ENCODE data around the gene ANAPC2.

Gene ANAPC2

GRCh38 chr9:137150617-137151457 is 37.5 kb downstream of the ANAPC2 start:
- peak overlapping the region; percentile 81 for H3K27ac ChIP-seq
- no peak for TF ChIP-seq ZFX (IDR thresholded peaks at IDR 0.05; ENCODE audit: borderline replicate concordance)
- TF ChIP-seq, protein P1, sequence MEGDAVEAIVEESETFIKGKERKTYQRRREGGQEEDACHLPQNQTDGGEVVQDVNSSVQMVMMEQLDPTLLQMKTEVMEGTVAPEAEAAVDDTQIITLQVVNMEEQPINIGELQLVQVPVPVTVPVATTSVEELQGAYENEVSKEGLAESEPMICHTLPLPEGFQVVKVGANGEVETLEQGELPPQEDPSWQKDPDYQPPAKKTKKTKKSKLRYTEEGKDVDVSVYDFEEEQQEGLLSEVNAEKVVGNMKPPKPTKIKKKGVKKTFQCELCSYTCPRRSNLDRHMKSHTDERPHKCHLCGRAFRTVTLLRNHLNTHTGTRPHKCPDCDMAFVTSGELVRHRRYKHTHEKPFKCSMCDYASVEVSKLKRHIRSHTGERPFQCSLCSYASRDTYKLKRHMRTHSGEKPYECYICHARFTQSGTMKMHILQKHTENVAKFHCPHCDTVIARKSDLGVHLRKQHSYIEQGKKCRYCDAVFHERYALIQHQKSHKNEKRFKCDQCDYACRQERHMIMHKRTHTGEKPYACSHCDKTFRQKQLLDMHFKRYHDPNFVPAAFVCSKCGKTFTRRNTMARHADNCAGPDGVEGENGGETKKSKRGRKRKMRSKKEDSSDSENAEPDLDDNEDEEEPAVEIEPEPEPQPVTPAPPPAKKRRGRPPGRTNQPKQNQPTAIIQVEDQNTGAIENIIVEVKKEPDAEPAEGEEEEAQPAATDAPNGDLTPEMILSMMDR (IDR thresholded peaks at IDR 0.05), result no peak

GRCh38 chr9:137149942-137150616 is 38.3 kb downstream of the ANAPC2 start:
- TF ChIP-seq, protein P1 (IDR thresholded peaks at IDR 0.05), result no peak
- TF ChIP-seq ZFX (IDR thresholded peaks at IDR 0.05; ENCODE audit: borderline replicate concordance), result no peak
- H3K27ac ChIP-seq, result peak overlapping the region; percentile 81

- no peak for TF ChIP-seq ZFX (IDR thresholded peaks at IDR 0.05; ENCODE audit: borderline replicate concordance)
- TF ChIP-seq, protein P1 (IDR thresholded peaks at IDR 0.05), result no peak
- H3K27ac ChIP-seq, result peak overlapping the region; percentile 81
Observed at GRCh38 chr9:137149363-137149762, 39.0 kb downstream of the ANAPC2 start.

DNA sequence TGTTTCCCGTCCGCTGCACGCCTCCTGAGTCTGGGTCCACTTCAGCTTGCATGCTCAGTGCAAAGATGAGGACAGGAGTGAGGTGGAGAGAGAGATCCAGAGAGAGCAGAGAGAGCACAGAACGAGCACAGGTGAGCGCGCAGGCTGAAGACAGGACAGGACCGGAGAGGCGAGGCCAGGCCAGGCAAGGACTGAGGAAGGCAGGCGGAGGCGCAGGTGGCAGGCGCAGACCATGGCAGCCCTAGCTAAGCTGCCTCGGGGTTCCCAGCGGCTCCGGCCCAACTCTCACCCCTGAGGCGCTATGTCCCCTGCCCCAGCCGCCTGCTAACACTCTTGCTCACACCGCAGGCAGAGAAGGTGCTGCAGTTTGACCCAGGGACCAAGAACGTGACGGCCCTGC is 39.7 kb downstream of the ANAPC2 start:
- H3K27ac ChIP-seq, result peak overlapping the region; percentile 81; the same call in 1 of the 2 replicates
- TF ChIP-seq, protein P1 (IDR thresholded peaks at IDR 0.05), result no peak
- TF ChIP-seq ZFX (IDR thresholded peaks at IDR 0.05; ENCODE audit: borderline replicate concordance), result no peak

GRCh38 chr9:137148242-137148641 is 40.1 kb downstream of the ANAPC2 start:
- H3K27ac ChIP-seq, result 0 out of 2 replicates have a peak overlapping the region, but pooled peaks have one; percentile 81
- TF ChIP-seq ZFX (IDR thresholded peaks at IDR 0.05; ENCODE audit: borderline replicate concordance), result no peak

DNA sequence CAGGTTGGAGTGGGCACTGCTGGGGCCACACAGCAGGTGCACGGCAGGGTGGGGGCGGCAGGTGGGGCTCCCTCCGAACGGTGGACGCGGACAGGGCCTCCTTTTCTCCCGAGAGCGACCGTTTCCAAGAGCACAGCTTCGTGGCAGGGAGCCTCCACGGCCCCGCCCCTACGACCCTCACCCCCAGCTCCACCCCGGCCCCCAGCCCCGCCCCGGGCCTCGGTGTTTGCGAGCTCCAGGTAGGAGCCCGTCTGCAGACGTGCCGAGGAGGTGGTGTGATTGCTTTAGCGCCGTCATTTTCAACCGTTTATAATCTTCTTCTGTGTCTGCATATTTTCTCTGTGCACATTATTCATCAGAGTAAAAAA is 40.6 kb downstream of the ANAPC2 start:
- TF ChIP-seq ZFX (IDR thresholded peaks at IDR 0.05; ENCODE audit: borderline replicate concordance), result no peak
- TF ChIP-seq, protein P1 (IDR thresholded peaks at IDR 0.05), result no peak
- H3K27ac ChIP-seq, result no peak overlapping the region

GRCh38 chr9:137147091-137147792 is 41.1 kb downstream of the ANAPC2 start:
- no peak overlapping the region for H3K27ac ChIP-seq
- TF ChIP-seq ZFX (IDR thresholded peaks at IDR 0.05; ENCODE audit: borderline replicate concordance), result no peak
- TF ChIP-seq, protein P1 (IDR thresholded peaks at IDR 0.05), result no peak

Measured in 22Rv1 (cell line).